Activated CD8-positive, alpha-beta memory T cell treated with anti-CD3 and anti-CD28 coated beads, Interleukin-2, amount 10 ng/mL, durations not matched to agents 7 days and 5 days (primary cell): Measurements from ENCODE around the gene GJD4. TPM values are rescaled to one million over a fixed set of nuclear protein-coding genes. Genes with fewer than 3 reads are reported as not detected.

ENCODE experiments used
- ATAC-seq: fragments of 150-1000 bp; cut with Tn5 transposase; one replicate; pipeline ENCODE4 v1.10.0; 2021; ENCODE audit warnings: moderate library complexity
- CTCF ChIA-PET: fragments of 350-600 bp; sonication (Branson Sonifier 250); formaldehyde crosslinking; loops from one replicate; lab custom pipeline; 2021; ENCODE audit warnings: antibody characterized with exemption; lab: Charles Lee
- DNase-seq: peaks from one replicate; pipeline ENCODE4 v3.0.0-alpha.2; 2020
- H3K27ac Mint-ChIP-seq: one replicate; pipeline ENCODE4 v1.8.0; 2021; ENCODE audit warnings: mild to moderate bottlenecking, mixed read lengths
- H3K27me3 Mint-ChIP-seq: one replicate; pipeline ENCODE4 v1.8.0; 2021; ENCODE audit warnings: mixed read lengths
- H3K36me3 Mint-ChIP-seq: one replicate; pipeline ENCODE4 v1.8.0; 2021; ENCODE audit warnings: mild to moderate bottlenecking, mixed read lengths
- H3K4me1 Mint-ChIP-seq: one replicate; pipeline ENCODE4 v1.8.0; 2021; ENCODE audit warnings: mixed read lengths
- H3K4me3 Mint-ChIP-seq: one replicate; pipeline ENCODE4 v1.8.0; 2021; ENCODE audit warnings: mild to moderate bottlenecking, moderate library complexity, mixed read lengths
- H3K9me3 Mint-ChIP-seq: one replicate; pipeline ENCODE4 v1.8.0; 2022; ENCODE audit warnings: low read depth, mixed read lengths
- total RNA-seq, 2 experiments: library from RNA; stranded (reverse); gene quantifications; one replicate each; pipeline ENCODE4 v1.2.3, GENCODE V29; 2021

The GJD4 gene
- total RNA-seq, 2 experiments from 2014 or later: not detected

GRCh38 chr10:35639021-35639727 lies 34.0 kb downstream of the GJD4 start:
- Mint-ChIP-seq H3K27me3 (peaks cover 68% of the 10 kb centered on the region), H3K4me1 (peaks cover 24% of the 10 kb centered on the region), H3K36me3 (no peaks in the 10 kb centered on the region), H3K9me3 (no peaks in the 10 kb centered on the region), H3K27ac (no peak overlapping the region), H3K4me3 (no peak overlapping the region)
- ATAC-seq (no peak), DNase-seq (no peak)
- CTCF ChIA-PET: no interaction called here

- CTCF ChIA-PET: interaction anchor here (1.0 kb wide), 1 partner anchor 10 kb away, joined by 3 read pairs; no protein-coding TSS in a partner anchor
- ATAC-seq: no peak
- H3K4me3 Mint-ChIP-seq: peak overlapping the region; percentile 39
- DNase-seq: no peak
- H3K9me3 Mint-ChIP-seq: no peaks in the 10 kb centered on the region
- no peak overlapping the region for H3K27ac Mint-ChIP-seq
- H3K36me3 Mint-ChIP-seq: no peaks in the 10 kb centered on the region
- peaks cover 75% of the 10 kb centered on the region for H3K27me3 Mint-ChIP-seq
- H3K4me1 Mint-ChIP-seq: peaks cover 25% of the 10 kb centered on the region
Observed at GRCh38 chr10:35639728-35640401, 34.7 kb downstream of the GJD4 start.

- ATAC-seq: peak; percentile 37
- H3K27me3 Mint-ChIP-seq: peaks cover 80% of the 10 kb centered on the region
- H3K27ac Mint-ChIP-seq: no peak overlapping the region
- H3K36me3 Mint-ChIP-seq: no peaks in the 10 kb centered on the region
- CTCF ChIA-PET: interaction anchor here (0.6 to 1.0 kb wide), 2 partner anchors 9 to 141 kb away, joined by 3 read pairs; no protein-coding TSS in a partner anchor
- no peak for DNase-seq
- peak overlapping the region; percentile 58 for H3K4me3 Mint-ChIP-seq
- H3K4me1 Mint-ChIP-seq: peaks cover 25% of the 10 kb centered on the region
- no peaks in the 10 kb centered on the region for H3K9me3 Mint-ChIP-seq
Observed at GRCh38 chr10:35640474-35640873, 35.3 kb downstream of the GJD4 start.

- Mint-ChIP-seq H3K9me3 (no peaks in the 10 kb centered on the region), H3K4me1 (peaks cover 25% of the 10 kb centered on the region), H3K27ac (no peak overlapping the region), H3K36me3 (no peaks in the 10 kb centered on the region), H3K4me3 (peak overlapping the region; percentile 66), H3K27me3 (peaks cover 75% of the 10 kb centered on the region)
- DNase-seq: peak; percentile 56
- ATAC-seq: peak; percentile 50
- CTCF ChIA-PET: interaction anchor here (0.6 to 1.0 kb wide), 2 partner anchors 9 to 140 kb away, joined by 3 read pairs; no protein-coding TSS in a partner anchor
Observed at GRCh38 chr10:35640951-35641675, 36.0 kb downstream of the GJD4 start.

- Mint-ChIP-seq H3K27me3 (peaks cover 72% of the 10 kb centered on the region), H3K36me3 (no peaks in the 10 kb centered on the region), H3K27ac (no peak overlapping the region), H3K9me3 (no peaks in the 10 kb centered on the region), H3K4me3 (no peak overlapping the region), H3K4me1 (peaks cover 25% of the 10 kb centered on the region)
- no peak for DNase-seq
- CTCF ChIA-PET: no interaction called here
- ATAC-seq: peak; percentile 24
Observed at GRCh38 chr10:35641676-35642034, 36.5 kb downstream of the GJD4 start.

- CTCF ChIA-PET: no interaction called here
- no peaks in the 10 kb centered on the region for H3K9me3 Mint-ChIP-seq
- DNase-seq (peak; percentile 71), ATAC-seq (peak; percentile 88)
- H3K4me1 Mint-ChIP-seq: peaks cover 25% of the 10 kb centered on the region
- H3K27ac Mint-ChIP-seq: no peak within 1 kb of the TSS
- H3K4me3 Mint-ChIP-seq: peak within 1 kb of the TSS; percentile 66
- no peaks in the 10 kb centered on the region for H3K36me3 Mint-ChIP-seq
- H3K27me3 Mint-ChIP-seq: peaks cover 70% of the 10 kb centered on the region
Observed at GRCh38 chr10:35642035-35642792, 37.1 kb downstream of the GJD4 start, which contains the start of gene FZD8. Gene FZD8 (minus strand): TSS chr10:35642296. CDS start chr10:35641429, 867 bp downstream.

GRCh38 chr10:35642793-35643114 lies 37.6 kb downstream of the GJD4 start:
- Mint-ChIP-seq H3K27ac (no peak overlapping the region), H3K36me3 (no peaks in the 10 kb centered on the region), H3K9me3 (no peaks in the 10 kb centered on the region), H3K4me1 (peaks cover 25% of the 10 kb centered on the region), H3K27me3 (peaks cover 66% of the 10 kb centered on the region), H3K4me3 (peak overlapping the region; percentile 65)
- CTCF ChIA-PET: no interaction called here
- no peak for ATAC-seq
- DNase-seq: no peak

GRCh38 chr10:35643151-35644049 lies 38.3 kb downstream of the GJD4 start:
- H3K27me3 Mint-ChIP-seq: peaks cover 60% of the 10 kb centered on the region
- no peak overlapping the region for H3K27ac Mint-ChIP-seq
- no peak for ATAC-seq
- H3K4me3 Mint-ChIP-seq: peak overlapping the region; percentile 65
- H3K9me3 Mint-ChIP-seq: no peaks in the 10 kb centered on the region
- CTCF ChIA-PET: interaction anchor here (1.1 kb wide), 1 partner anchor 404 kb away, joined by 3 read pairs; no protein-coding TSS in a partner anchor
- peaks cover 25% of the 10 kb centered on the region for H3K4me1 Mint-ChIP-seq
- no peaks in the 10 kb centered on the region for H3K36me3 Mint-ChIP-seq
- no peak for DNase-seq

GRCh38 chr10:35644050-35644950 lies 39.2 kb downstream of the GJD4 start:
- Mint-ChIP-seq H3K4me3 (peak overlapping the region; percentile 65), H3K27me3 (peaks cover 55% of the 10 kb centered on the region), H3K4me1 (peaks cover 25% of the 10 kb centered on the region), H3K9me3 (no peaks in the 10 kb centered on the region), H3K27ac (no peak overlapping the region), H3K36me3 (no peaks in the 10 kb centered on the region)
- no peak for DNase-seq
- no peak for ATAC-seq
- CTCF ChIA-PET: interaction anchor here (1.1 kb wide), 2 partner anchors 9 to 405 kb away, joined by 3 read pairs; no protein-coding TSS in a partner anchor

- no peaks in the 10 kb centered on the region for H3K36me3 Mint-ChIP-seq
Observed at GRCh38 chr10:35650894-35651293, 45.8 kb downstream of the GJD4 start.

GRCh38 chr10:35652824-35653223 lies 47.7 kb downstream of the GJD4 start:
- Mint-ChIP-seq H3K36me3 (no peaks in the 10 kb centered on the region), H3K27ac (no peak overlapping the region), H3K4me1 (no peaks in the 10 kb centered on the region), H3K27me3 (peaks cover 10% of the 10 kb centered on the region), H3K4me3 (no peak overlapping the region), H3K9me3 (no peaks in the 10 kb centered on the region)
- ATAC-seq (no peak), DNase-seq (no peak)
- CTCF ChIA-PET: no interaction called here

More at GRCh38 chr10:35650894-35651293, 45.8 kb downstream of the GJD4 start:
- Mint-ChIP-seq H3K4me1 (no peaks in the 10 kb centered on the region), H3K9me3 (no peaks in the 10 kb centered on the region), H3K27ac (no peak overlapping the region), H3K27me3 (peaks cover 18% of the 10 kb centered on the region), H3K4me3 (no peak overlapping the region)
- DNase-seq (no peak), ATAC-seq (no peak)
- CTCF ChIA-PET: no interaction called here
